GM23338 (cell line): Measurements from ENCODE around the gene PGAP1. TPM values are rescaled to one million over a fixed set of nuclear protein-coding genes. Genes with fewer than 3 reads are reported as not detected.

Experiments
- ATAC-seq: fragments of 200-7000 bp; cut with Tn5 transposase; 3 replicates; pipeline ENCODE4 v1.9.1; 2020
- DNase-seq: peaks from one replicate; pipeline ENCODE4 v3.0.0-alpha.2; 2015; ENCODE audit warnings: low spot score
- H2AFZ ChIP-seq: fragments of 200-600 bp; sonication (generic); 2 replicates; pipeline ENCODE4 v1.8.0; 2016; ENCODE audit warnings: antibody characterized with exemption, mild to moderate bottlenecking, moderate library complexity
- H3F3A ChIP-seq: fragments of 200-600 bp; sonication (generic); replicated peaks from 2 replicates; pipeline ENCODE4 v1.8.0; 2017; ENCODE audit warnings: antibody characterized with exemption, mixed run types, low read depth
- H3K27ac ChIP-seq: fragments of 200-600 bp; sonication (generic); 2 replicates; pipeline ENCODE4 v1.6.1; 2016; ENCODE audit warnings: low read depth
- H3K27me3 ChIP-seq: fragments of 200-600 bp; sonication (generic); 2 replicates; pipeline ENCODE4 v1.8.0; 2016; ENCODE audit warnings: mild to moderate bottlenecking, mixed run types, moderate library complexity; ENCODE audit not compliant: insufficient read depth
- H3K36me3 ChIP-seq: fragments of 200-600 bp; sonication (generic); 2 replicates; pipeline ENCODE4 v1.8.0; 2016; ENCODE audit warnings: mild to moderate bottlenecking; ENCODE audit not compliant: insufficient read depth
- H3K4me1 ChIP-seq: fragments of 200-600 bp; sonication (generic); 2 replicates; pipeline ENCODE4 v1.8.0; 2016; ENCODE audit warnings: mild to moderate bottlenecking, moderate library complexity; ENCODE audit not compliant: insufficient read depth
- H3K4me2 ChIP-seq: fragments of 200-600 bp; sonication (generic); 2 replicates; pipeline ENCODE4 v1.7.1; 2017; ENCODE audit warnings: mixed run types
- H3K4me3 ChIP-seq: fragments of 200-600 bp; sonication (generic); 2 replicates; pipeline ENCODE4 v1.6.1; 2016; ENCODE audit warnings: mixed run types
- H3K79me2 ChIP-seq: fragments of 200-600 bp; sonication (generic); replicated peaks from 2 replicates; pipeline ENCODE4 v1.8.0; 2017; ENCODE audit warnings: mild to moderate bottlenecking; ENCODE audit not compliant: insufficient read depth
- H3K9me2 ChIP-seq: fragments of 200-600 bp; sonication (generic); 2 replicates; pipeline ENCODE4 v1.8.0; 2017; ENCODE audit not compliant: insufficient read depth
- H4K20me1 ChIP-seq: fragments of 200-600 bp; sonication (generic); replicated peaks from 2 replicates; pipeline ENCODE4 v1.8.0; 2017; ENCODE audit warnings: mild to moderate bottlenecking; ENCODE audit not compliant: insufficient read depth
- H3K27ac Mint-ChIP-seq: 2 replicates; pipeline ENCODE4 v1.8.0; 2020; ENCODE audit warnings: inconsistent platforms, mild to moderate bottlenecking, moderate library complexity, mixed read lengths
- H3K27me3 Mint-ChIP-seq: 3 replicates; pipeline ENCODE4 v1.8.0; 2022; ENCODE audit warnings: low read depth, mild to moderate bottlenecking, moderate library complexity, mixed read lengths, inconsistent platforms; ENCODE audit not compliant: insufficient read depth, poor library complexity
- H3K36me3 Mint-ChIP-seq: 3 replicates; pipeline ENCODE4 v1.8.0; 2021; ENCODE audit warnings: low read depth, mild to moderate bottlenecking, inconsistent platforms, moderate library complexity, mixed read lengths
- H3K4me1 Mint-ChIP-seq: 3 replicates; pipeline ENCODE4 v1.8.0; 2020; ENCODE audit warnings: mild to moderate bottlenecking, inconsistent platforms, mixed read lengths
- H3K4me3 Mint-ChIP-seq: 3 replicates; pipeline ENCODE4 v1.8.0; 2021; ENCODE audit warnings: moderate library complexity, mild to moderate bottlenecking, inconsistent platforms, mixed read lengths
- H3K9me3 Mint-ChIP-seq: 3 replicates; pipeline ENCODE4 v1.8.0; 2020; ENCODE audit warnings: moderate library complexity, mild to moderate bottlenecking, inconsistent platforms, mixed read lengths
- CTCF ChIP-seq, 2 experiments: fragments of 200-600 bp in 1 of 2; sonication (generic) in 1 of 2; conservative IDR thresholded peaks; 2 replicates each; pipeline versions ENCODE4 v1.5.1 to v1.6.1; 2016 to 2017; ENCODE audit warnings: antibody characterized with exemption in 2 of 2, low read depth in 2 of 2, mild to moderate bottlenecking in 2 of 2, moderate library complexity in 1 of 2
- ETS1 ChIP-seq: IDR thresholded peaks from 2 replicates; pipeline ENCODE4 v1.6.1; 2016; ENCODE audit warnings: antibody characterized with exemption
- REST ChIP-seq: IDR thresholded peaks from one replicate; pipeline ENCODE4 v1.6.1; 2018; ENCODE audit warnings: antibody characterized with exemption; ENCODE audit not compliant: unreplicated experiment
- polyA plus RNA-seq: library from polyadenylated mRNA; unstranded; fragments of >200 nt; fragmentation: Nextera tagmentation; extraction: Ambion mirVana; gene quantifications from 2 replicates; pipeline ENCODE4 v1.2.1, GENCODE V29; 2016
- total RNA-seq: library from RNA; depleted of rRNA; stranded (reverse); fragments of >200 nt; shearing (Covaris generic); gene quantifications from 2 replicates; pipeline ENCODE4 v1.2.3, GENCODE V29; 2014

PGAP1 gene
- total and polyA plus RNA-seq, 2 experiments from 2014 or later: 9.8 to 26.5 TPM

- Histone ChIP-seq H3K27me3 (no peaks in the 10 kb centered on the region), H4K20me1 (no peaks in the 10 kb centered on the region), H3K4me2 (no peak overlapping the region), H3F3A (no peaks in the 10 kb centered on the region), H3K27ac (no peak overlapping the region), H3K4me3 (no peak overlapping the region), H3K36me3 (no peaks in the 10 kb centered on the region), H2AFZ (no peak overlapping the region), H3K9me2 (no peaks in the 10 kb centered on the region), H3K79me2 (no peaks in the 10 kb centered on the region), H3K4me1 (no peaks in the 10 kb centered on the region)
- Mint-ChIP-seq H3K27me3 (no peaks in the 10 kb centered on the region), H3K4me3 (no peak overlapping the region), H3K27ac (no peak overlapping the region), H3K36me3 (no peaks in the 10 kb centered on the region), H3K9me3 (no peaks in the 10 kb centered on the region), H3K4me1 (no peaks in the 10 kb centered on the region)
- peak; percentile 51 for DNase-seq
- ATAC-seq: peak; percentile 76
- TF ChIP-seq ETS1 (no peak), CTCF (conservative IDR thresholded peaks at IDR 0.05; ENCODE audit: low read depth in 2 of 2) (peak; percentile 31 to 46; a peak in 3 of 4 replicates)
Observed at GRCh38 chr2:196808083-196808665, 118.3 kb downstream of the PGAP1 start.

- H3K27ac Mint-ChIP-seq: no peak overlapping the region
- Histone ChIP-seq H3F3A (no peaks in the 10 kb centered on the region), H3K4me2 (no peak overlapping the region), H3K4me3 (no peak overlapping the region), H3K36me3 (no peaks in the 10 kb centered on the region), H2AFZ (no peak overlapping the region), H3K79me2 (no peaks in the 10 kb centered on the region), H3K27ac (no peak overlapping the region), H3K9me2 (no peaks in the 10 kb centered on the region), H3K4me1 (no peaks in the 10 kb centered on the region), H3K27me3 (no peaks in the 10 kb centered on the region; the same call in 1 of the 2 replicates), H4K20me1 (no peaks in the 10 kb centered on the region)
- H3K4me3 Mint-ChIP-seq: no peak overlapping the region
- TF ChIP-seq REST (no peak), ETS1 (no peak)
- no peak for ATAC-seq
- H3K27me3 Mint-ChIP-seq: peaks cover 3% of the 10 kb centered on the region
- no peaks in the 10 kb centered on the region; the same call in 2 of the 3 replicates for H3K4me1 Mint-ChIP-seq
- no peak for DNase-seq
- no peaks in the 10 kb centered on the region for H3K36me3 Mint-ChIP-seq
- H3K9me3 Mint-ChIP-seq: no peaks in the 10 kb centered on the region
Observed at GRCh38 chr2:196804381-196804780, 122.1 kb downstream of the PGAP1 start.
